Measurements from ENCODE around the gene RNF157.
"Not testable (repeated sequence)": the region's sequence is repeated elsewhere in the genome, so short reads cannot be mapped to it uniquely, and the experiment has no call there.

The RNF157 gene

DNA sequence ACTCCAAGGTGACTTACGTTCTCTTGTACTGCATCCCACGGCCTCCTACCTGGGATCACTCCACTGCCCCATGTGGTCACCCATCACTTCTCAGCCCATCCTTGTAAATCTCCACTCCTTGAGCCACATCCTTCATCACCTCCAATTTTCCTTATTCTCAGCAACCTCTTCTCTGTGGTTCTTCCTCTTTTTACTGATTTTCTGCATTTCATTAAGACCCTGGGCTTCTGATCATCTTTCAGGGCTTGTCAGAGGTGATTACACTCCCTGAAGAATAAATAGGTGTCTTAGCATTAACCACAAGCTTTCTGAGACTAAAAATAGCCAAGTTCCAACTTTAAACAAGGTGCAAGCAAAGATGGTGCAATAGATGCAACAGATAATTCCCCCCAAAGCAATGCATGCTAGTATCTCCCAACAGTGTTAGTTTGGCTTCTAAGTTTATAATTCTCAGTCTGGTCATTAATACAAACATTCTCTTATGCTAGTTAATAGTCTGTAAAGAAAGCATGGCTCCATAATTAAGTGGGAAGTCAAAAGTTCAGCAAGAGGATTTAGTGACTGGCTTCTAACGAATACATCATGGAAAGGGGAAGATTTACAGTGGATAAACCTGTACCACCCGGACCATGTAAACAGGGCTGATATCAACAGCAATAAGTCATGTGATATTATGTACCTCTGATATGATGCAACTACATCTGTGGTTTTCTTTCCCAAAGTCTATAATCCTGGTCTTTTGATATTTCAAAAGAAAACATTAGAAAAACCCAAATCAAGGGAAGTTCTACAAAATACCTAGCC is 51.9 kb downstream of the RNF157 start:
- DNase-seq, result no peak

DNA sequence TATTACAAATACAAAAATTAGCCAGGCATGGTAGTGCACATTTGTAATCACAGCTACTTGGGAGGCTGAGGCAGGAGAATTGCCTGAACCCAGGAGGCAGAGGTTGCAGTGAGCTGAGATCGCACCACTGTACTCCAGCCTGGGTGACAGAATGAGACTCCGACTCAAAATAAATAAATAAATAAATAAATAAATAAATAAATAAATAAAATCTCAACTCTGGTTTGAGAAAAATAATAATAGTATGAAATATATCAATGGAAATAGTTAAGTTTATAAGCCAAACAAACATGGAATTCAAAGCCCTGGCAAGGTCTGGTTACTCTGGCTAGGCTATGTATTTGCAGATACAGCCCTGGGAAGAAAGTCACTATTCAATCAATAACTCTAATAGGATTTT is 53.5 kb downstream of the RNF157 start:
- not testable (repeated sequence) for DNase-seq

GRCh38 chr17:76184290-76184689 is 56.0 kb downstream of the RNF157 start:
- DNase-seq, result no peak

DNA sequence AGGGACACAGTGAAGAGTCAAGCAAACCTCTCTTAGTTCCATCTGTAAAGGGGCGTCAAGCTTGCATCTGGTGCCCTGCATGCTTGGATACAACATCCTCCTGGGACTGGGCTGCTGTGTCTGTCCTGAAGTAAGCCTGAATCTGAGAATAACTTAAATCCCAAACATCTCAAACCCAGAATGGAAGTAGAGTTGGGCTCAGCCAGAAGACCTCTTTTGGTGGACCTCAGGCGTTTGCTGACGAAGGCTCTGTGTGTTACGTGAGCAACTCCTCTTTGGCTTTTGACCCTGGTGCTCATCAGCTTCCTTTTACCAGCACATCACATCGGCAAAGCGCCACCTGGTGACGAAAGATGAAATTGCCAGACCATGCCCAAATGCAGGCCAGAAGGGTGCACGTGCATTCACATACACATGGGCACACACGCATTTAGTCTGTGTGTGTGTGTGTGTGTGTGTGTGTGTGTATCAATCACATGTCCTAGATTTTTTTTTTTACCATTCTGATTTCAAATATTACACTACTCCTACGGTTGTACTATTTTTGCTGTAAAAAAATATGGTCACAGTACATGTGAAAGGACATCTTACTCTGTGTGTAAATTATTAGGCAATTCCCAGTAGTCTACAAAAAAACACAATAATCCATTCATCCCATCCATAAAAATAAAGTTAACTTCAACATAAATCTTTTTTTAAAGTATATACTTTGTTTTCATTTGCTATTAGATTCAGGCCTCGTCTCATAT is 58.1 kb downstream of the RNF157 start:
- peak; percentile 77 for DNase-seq

DNA sequence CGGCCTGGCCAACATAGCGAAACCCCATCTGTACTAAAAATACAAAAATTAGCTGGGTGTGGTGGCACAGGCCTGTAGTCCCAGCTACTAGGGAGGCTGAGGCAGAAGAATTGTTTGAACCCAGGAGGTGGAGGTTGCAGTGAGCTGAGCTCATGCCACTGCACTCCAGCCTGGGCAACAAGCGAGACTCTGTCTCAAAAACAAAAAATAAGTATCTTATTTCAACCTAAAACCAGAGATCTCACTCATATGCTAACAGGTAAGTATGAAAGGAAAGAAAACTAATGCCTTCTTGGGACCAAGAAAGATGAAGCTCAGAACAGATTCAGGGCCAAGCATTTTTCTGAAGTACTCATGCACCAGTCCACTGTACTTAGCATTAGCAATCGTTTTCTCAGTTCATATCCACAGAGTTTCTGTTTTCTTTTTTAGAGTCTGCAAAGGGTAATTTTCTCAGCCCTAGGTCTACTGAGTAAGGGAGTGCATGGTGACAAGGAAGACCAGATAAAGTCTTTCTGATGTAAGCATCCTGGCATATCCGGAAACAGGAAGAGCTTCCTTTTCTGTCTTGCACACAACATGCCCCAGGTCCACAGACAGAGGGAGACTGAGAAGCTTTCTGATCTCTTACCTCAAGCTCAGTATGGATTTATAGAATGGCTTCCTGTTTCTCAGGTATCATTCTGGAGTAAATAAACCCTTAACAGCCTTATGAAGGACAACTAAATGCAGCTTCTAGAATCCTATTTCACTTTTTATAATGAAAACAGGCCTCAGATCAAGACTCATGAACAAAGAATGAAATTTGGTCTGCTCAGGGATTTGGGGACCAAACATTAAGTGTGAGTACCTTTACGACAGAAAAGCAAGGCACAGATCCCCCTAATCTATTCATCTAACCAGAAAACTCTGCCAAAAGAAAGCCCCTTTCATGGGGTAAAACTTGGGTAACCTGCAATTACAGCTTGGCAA is 60.5 kb downstream of the RNF157 start:
- DNase-seq, result no peak

DNA sequence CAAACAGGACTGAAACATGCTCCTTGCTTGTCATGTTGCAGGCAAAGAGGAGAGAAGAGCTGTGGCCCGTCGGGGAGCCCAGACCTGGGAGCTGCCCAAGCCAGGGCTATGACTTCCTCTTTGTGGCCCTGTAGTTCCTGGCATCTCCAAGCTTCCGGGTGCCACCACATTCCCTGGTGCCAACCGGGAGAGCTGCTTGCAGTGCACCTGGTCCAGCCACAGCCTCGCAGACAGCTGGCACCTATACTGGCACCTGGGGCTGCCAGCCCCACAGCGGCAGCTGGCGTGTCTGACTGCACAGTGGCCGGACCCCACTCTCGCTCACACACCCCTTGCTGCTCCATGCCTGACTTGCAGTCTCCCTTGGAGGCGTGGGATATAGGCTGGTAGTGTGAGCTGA is 62.2 kb downstream of the RNF157 start:
- no peak for DNase-seq

GRCh38 chr17:76176701-76177574 is 63.4 kb downstream of the RNF157 start:
- DNase-seq, result no peak

DNA sequence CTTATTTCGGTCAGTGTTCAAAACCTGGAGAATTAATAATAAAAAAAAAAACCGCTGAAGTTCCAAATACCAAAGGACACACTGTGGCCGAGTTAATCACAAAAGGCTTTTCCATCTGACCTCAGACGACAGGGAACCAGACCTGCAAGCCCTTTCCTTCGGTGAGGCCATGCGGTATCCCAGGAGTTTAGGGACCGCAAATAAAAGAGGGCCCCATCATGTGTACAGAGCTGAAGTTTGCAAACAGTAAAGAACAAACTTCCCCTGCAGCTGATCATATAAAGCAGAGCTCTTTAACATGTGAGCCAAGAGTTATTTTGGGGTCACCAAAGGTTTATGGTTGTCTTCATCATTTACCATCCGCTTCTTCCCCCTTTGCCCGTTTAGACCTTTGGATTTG is 66.3 kb downstream of the RNF157 start:
- no peak for DNase-seq

DNA sequence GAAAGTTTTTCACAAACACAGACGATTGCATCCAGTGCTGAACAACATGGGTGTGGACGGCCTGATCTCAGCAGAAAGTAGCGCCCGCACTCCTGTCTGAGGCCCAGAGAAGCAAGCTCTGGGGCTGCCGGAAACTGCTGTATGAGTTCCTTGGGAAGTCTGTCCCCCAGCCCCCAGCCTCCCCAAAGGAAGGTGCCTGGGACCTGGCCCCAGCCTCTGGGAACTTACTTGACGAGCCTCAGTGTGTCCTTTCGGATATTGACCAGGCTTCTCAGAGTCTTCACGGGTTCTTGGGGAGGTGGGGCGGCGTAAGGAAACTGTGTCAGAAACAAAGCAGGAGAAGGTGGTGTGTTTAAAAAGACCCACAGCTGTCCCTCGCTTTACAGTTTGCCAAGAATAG is 66.8 kb downstream of the RNF157 start:
- no peak for DNase-seq

DNA sequence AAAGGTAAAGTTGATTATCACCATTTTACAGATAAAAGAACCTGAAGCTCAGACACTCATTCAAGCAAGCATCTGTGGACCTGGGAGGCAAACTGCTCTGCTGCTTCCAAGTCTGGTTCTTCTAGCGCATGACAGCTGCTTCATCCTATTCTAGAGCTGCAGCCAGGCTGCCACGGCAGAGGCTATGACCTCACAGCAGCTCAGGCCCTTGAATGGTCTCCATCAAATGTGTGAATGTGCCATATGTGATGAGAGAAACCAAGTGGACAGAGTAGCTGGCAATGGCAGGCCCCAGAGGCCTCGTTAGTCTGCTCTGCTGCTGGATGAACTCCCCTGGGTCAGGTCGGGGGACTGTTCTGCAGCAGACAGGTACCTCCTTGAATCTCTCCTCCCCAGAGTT is 68.6 kb downstream of the RNF157 start:
- no peak for DNase-seq

DNA sequence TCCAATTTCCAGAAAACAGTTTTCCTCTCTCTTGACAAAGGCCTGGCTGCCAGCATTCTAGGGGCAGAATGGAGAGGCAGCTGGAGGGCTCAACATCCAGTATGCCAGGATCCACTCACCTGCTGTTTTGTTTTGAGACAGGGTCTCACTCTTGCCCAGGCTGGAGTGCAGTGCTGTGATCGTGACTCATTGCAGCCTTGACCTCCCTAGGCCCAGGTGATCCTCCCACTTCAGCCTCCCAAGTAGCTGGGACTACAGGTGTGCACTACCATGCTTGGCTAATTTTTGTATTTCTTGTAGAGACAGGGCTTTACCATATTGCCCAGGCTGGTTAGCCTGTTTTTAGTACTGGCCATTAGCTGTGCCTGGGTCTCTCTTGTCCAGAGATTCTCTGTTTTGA is 70.2 kb downstream of the RNF157 start:
- DNase-seq, result no peak

DNA sequence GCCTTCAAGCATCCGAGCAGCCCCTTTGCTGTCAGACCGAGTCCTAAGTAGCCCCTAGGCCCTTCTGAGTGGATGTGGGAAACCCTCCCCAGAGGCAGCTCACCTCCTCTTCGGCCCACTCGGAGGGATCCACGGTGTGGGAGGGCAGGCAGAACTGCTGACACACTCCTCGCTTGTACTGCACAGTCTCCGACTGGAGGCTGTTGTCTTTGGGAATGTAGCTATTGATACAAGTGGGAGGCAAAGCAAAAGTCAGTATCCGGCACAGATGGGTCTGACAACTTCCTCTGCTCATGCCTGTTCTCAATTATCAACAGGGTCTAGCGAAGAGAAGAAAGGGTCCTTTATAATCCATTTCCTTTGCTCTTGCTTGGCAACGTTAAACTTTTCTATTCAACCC is 73.4 kb downstream of the RNF157 start:
- DNase-seq, result no peak

GRCh38 chr17:76166168-76166567 is 74.1 kb downstream of the RNF157 start:
- DNase-seq, result no peak

DNA sequence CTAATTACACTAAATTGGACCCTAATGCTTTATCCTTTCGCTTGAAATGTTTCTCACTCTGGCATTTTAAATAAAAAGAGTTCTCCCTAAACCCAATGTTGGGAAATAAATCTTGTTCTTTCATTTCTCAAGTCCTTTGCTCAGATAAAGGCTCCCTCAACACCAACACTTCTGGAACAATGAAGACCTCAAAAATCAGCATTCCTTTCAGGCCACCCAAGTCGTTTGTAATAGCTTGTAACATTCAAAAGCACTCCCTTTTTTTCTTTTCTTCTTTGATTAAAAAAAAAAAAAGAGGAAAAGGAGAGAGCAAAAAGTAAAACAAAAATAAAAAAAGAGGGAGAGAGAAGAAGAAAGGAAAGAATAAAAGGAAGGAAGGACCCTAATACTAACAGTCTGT is 76.0 kb downstream of the RNF157 start:
- DNase-seq, result no peak

- no peak for DNase-seq
Observed at GRCh38 chr17:76163919-76164318, 76.4 kb downstream of the RNF157 start.

GRCh38 chr17:76161619-76162266 is 78.5 kb downstream of the RNF157 start:
- no peak for DNase-seq

GRCh38 chr17:76160896-76161528 is 79.3 kb downstream of the RNF157 start:
- no peak for DNase-seq

- DNase-seq, result no peak
Observed at GRCh38 chr17:76159157-76159556, 81.1 kb downstream of the RNF157 start.

GRCh38 chr17:76157759-76158158 is 82.5 kb downstream of the RNF157 start:
- DNase-seq, result no peak

- no peak for DNase-seq
Observed at GRCh38 chr17:76156662-76156991, 83.7 kb downstream of the RNF157 start.

DNA sequence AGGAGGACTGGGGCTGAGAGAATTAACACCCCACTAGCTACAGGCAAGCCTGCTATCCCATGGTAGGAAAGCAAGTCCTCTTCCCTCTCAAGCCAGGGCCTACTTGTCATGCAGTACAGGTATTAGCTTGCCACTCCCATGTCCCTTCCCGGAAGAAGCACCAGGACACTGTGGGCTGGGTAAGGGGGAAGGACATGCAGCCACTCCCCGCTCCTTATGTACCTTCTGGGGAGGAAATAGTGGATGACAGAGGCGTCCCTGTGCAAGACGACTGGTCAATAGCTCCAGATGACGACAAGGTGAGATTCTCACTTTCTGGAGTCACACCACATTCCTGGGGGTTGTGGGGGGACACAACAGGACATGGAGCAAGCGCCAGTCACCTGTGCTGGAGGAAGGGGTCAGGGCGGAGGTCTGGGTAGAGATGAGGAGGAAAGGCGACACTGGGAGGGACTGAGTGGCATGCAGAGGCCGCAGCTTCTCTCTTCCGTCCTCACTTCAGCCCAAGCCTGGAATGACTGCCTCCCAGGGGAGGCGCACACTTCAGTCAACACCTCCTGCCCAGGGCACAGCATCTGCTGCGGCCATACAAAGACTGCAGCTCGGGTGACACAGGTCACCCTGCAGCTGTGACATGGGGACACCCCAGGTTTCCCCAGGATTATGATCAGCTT is 84.2 kb downstream of the RNF157 start:
- no peak for DNase-seq

Measured in NCI-H2029 treated with DMSO at 0.1 percent for 48 hours (cell line).